Panc1 (cell line): ENCODE measurements around the gene ESR1. TPM values are rescaled to one million over a fixed set of nuclear protein-coding genes. Genes with fewer than 3 reads are reported as not detected.

Experiments
- ATAC-seq: fragments of 200-7000 bp; cut with Tn5 transposase; 2 replicates; pipeline ENCODE4 v1.9.1; 2020; ENCODE audit warnings: mild to moderate bottlenecking, moderate library complexity
- BruUV-seq: library from RNA; stranded (reverse); fragments of 400-500 nt; replicated peaks from 2 replicates; lab custom pipeline; 2021; lab: Mats Ljungman, UMichigan
- CTCF ChIA-PET: fragments of 300-600 bp; sonication (Branson Sonifier 250); formaldehyde crosslinking; loops from one replicate; lab custom pipeline; 2022; ENCODE audit warnings: antibody characterized with exemption; lab: Charles Lee
- POLR2A ChIA-PET: fragments of 300-600 bp; sonication (Branson Sonifier 250); formaldehyde crosslinking; loops from one replicate; lab custom pipeline; 2022; ENCODE audit warnings: antibody characterized with exemption; lab: Charles Lee
- DNase-seq: peaks from one replicate; pipeline ENCODE4 v3.0.0-alpha.2; 2010; ENCODE audit warnings: low read depth, low spot score
- H3K27ac ChIP-seq: 2 replicates; pipeline ENCODE4 v1.5.1; 2011; ENCODE audit warnings: mild to moderate bottlenecking, low read length, inconsistent platforms
- H3K27me3 ChIP-seq: fragments of 200-500 bp; sonication (Bioruptor generic); 2 replicates; pipeline ENCODE4 v1.6.0; 2014; ENCODE audit warnings: low read length, inconsistent platforms; ENCODE audit not compliant: control insufficient read depth, insufficient read depth
- H3K36me3 ChIP-seq: fragments of 200-500 bp; sonication (Bioruptor generic); 2 replicates; pipeline ENCODE4 v1.5.1; 2014; ENCODE audit warnings: inconsistent platforms, mild to moderate bottlenecking, low read length, moderate library complexity; ENCODE audit not compliant: control insufficient read depth, insufficient read depth
- H3K4me1 ChIP-seq: 2 replicates; pipeline ENCODE4 v1.5.1; 2011; ENCODE audit warnings: inconsistent platforms, mild to moderate bottlenecking, low read length, moderate library complexity; ENCODE audit not compliant: control insufficient read depth, insufficient read depth
- H3K4me3 ChIP-seq, 2 experiments: 2 replicates each; pipeline ENCODE4 v1.5.1; 2011 to 2012; ENCODE audit warnings: low read depth in 2 of 2, low read length in 2 of 2, mild to moderate bottlenecking in 2 of 2, inconsistent platforms in 1 of 2, moderate library complexity in 1 of 2
- H3K9me3 ChIP-seq: fragments of 200-500 bp; sonication (Bioruptor generic); 2 replicates; pipeline ENCODE4 v1.5.1; 2014; ENCODE audit warnings: low read depth, mild to moderate bottlenecking, inconsistent platforms, low read length, moderate library complexity; ENCODE audit not compliant: control insufficient read depth, insufficient read depth
- CTCF ChIP-seq: fragments of 450-650 bp; IDR thresholded peaks from 2 replicates; pipeline ENCODE4 v1.5.1; 2017; ENCODE audit warnings: mild to moderate bottlenecking
- POLR2AphosphoS5 ChIP-seq: IDR thresholded peaks from 2 replicates; pipeline ENCODE4 v1.6.1; 2012; ENCODE audit warnings: mild to moderate bottlenecking, low read depth, low read length, moderate library complexity
- SIN3A ChIP-seq: IDR thresholded peaks from 2 replicates; pipeline ENCODE4 v1.6.1; 2012; ENCODE audit warnings: low read depth, mild to moderate bottlenecking, low read length, moderate library complexity, borderline replicate concordance; ENCODE audit not compliant: insufficient read depth
- TCF7L2 ChIP-seq: IDR thresholded peaks from 2 replicates; pipeline ENCODE4 v1.6.1; 2011; ENCODE audit warnings: mild to moderate bottlenecking, low read depth, low read length, inconsistent platforms
- in situ Hi-C: cut with HindIII; loops from 2 replicates; pipeline ENCODE4 v1.10.0; 2016; ENCODE audit warnings: low sequenced_read_pairs, low pct_unique_long_range_greater_than_20kb
- intact Hi-C: fragments of 100-400 bp; cut with micrococcal nuclease; formaldehyde crosslinking; loops from one replicate; pipeline ENCODE4 v1.10.0; 2022; ENCODE audit not compliant: unreplicated experiment
- total RNA-seq: library from RNA; stranded (reverse); gene quantifications from one replicate; pipeline ENCODE4 v1.2.1, GENCODE V29; 2021; ENCODE audit not compliant: unreplicated experiment
- TF ChIP-seq, protein P1 (sequence below), 2 experiments: IDR thresholded peaks; 2 replicates each; pipeline ENCODE4 v1.6.1; 2011 to 2012; ENCODE audit warnings: low read depth in 2 of 2, control low read depth in 1 of 2, low read length in 1 of 2, mild to moderate bottlenecking in 1 of 2, moderate library complexity in 1 of 2; ENCODE audit not compliant: insufficient read depth in 1 of 2

Gene ESR1
- total RNA-seq, 1 experiment from 2014 or later, result 0.03 TPM

DNA sequence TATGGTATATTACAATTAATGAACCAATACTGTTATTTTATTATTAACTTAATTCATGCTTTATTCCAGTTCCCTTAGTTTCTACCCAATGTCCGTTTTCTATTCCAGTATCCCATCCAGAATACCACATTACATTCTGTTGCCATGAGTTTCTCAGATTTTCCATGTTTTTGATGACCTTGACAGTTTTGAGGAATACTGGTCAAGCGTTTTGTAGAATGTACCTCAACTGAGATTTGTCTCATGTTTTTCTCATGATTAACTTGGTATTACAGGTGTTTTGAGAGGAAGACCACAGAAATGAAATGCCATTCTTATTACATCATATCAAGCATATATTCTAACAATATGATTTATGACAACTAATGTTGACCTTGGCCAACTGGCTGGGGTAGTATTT is 23.8 kb upstream of the ESR1 start:
- DNase-seq (no peak), ATAC-seq (no peak)
- no peak overlapping the region for H3K4me3 ChIP-seq
- ChIA-PET CTCF (no interaction called here), POLR2A (no interaction called here)
- H3K36me3 ChIP-seq, result no peaks in the 10 kb centered on the region
- TF ChIP-seq, protein P1, sequence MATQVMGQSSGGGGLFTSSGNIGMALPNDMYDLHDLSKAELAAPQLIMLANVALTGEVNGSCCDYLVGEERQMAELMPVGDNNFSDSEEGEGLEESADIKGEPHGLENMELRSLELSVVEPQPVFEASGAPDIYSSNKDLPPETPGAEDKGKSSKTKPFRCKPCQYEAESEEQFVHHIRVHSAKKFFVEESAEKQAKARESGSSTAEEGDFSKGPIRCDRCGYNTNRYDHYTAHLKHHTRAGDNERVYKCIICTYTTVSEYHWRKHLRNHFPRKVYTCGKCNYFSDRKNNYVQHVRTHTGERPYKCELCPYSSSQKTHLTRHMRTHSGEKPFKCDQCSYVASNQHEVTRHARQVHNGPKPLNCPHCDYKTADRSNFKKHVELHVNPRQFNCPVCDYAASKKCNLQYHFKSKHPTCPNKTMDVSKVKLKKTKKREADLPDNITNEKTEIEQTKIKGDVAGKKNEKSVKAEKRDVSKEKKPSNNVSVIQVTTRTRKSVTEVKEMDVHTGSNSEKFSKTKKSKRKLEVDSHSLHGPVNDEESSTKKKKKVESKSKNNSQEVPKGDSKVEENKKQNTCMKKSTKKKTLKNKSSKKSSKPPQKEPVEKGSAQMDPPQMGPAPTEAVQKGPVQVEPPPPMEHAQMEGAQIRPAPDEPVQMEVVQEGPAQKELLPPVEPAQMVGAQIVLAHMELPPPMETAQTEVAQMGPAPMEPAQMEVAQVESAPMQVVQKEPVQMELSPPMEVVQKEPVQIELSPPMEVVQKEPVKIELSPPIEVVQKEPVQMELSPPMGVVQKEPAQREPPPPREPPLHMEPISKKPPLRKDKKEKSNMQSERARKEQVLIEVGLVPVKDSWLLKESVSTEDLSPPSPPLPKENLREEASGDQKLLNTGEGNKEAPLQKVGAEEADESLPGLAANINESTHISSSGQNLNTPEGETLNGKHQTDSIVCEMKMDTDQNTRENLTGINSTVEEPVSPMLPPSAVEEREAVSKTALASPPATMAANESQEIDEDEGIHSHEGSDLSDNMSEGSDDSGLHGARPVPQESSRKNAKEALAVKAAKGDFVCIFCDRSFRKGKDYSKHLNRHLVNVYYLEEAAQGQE (IDR thresholded peaks at IDR 0.05; ENCODE audit: insufficient read depth in 1 of 2, low read depth in 2 of 2, low read length in 1 of 2), result no peak
- TF ChIP-seq TCF7L2 (no peak), CTCF (no peak), SIN3A (no peak), POLR2AphosphoS5 (no peak)
- intact Hi-C loops, result no loop called here
- no peaks in the 10 kb centered on the region for H3K9me3 ChIP-seq
- no peak overlapping the region for H3K27ac ChIP-seq
- in situ Hi-C loops, result no loop called here
- H3K4me1 ChIP-seq, result no peaks in the 10 kb centered on the region
- no TSS peak for BruUV-seq
- no peaks in the 10 kb centered on the region for H3K27me3 ChIP-seq

GRCh38 chr6:151784441-151785214 is 22.9 kb upstream of the ESR1 start:
- DNase-seq, result no peak
- no peaks in the 10 kb centered on the region for H3K9me3 ChIP-seq
- H3K4me3 ChIP-seq, result no peak overlapping the region
- CTCF ChIA-PET, result no interaction called here
- H3K4me1 ChIP-seq, result no peaks in the 10 kb centered on the region
- H3K36me3 ChIP-seq, result no peaks in the 10 kb centered on the region
- intact Hi-C loops, result no loop called here
- POLR2A ChIA-PET, result no interaction called here
- H3K27me3 ChIP-seq, result no peaks in the 10 kb centered on the region
- no peak for TF ChIP-seq POLR2AphosphoS5
- TF ChIP-seq, protein P1 (IDR thresholded peaks at IDR 0.05; ENCODE audit: insufficient read depth in 1 of 2, low read depth in 2 of 2, low read length in 1 of 2), result no peak
- no peak for TF ChIP-seq CTCF
- TF ChIP-seq SIN3A, result no peak
- no peak for TF ChIP-seq TCF7L2
- no peak overlapping the region for H3K27ac ChIP-seq
- BruUV-seq, result no TSS peak
- in situ Hi-C loops, result no loop called here
- no peak for ATAC-seq
